ENCODE results near the gene KIF5A.
A peak's percentile ranks its signal among the peaks of the same experiment; 100 is the strongest.
"Not testable (repeated sequence)": the region's sequence is repeated elsewhere in the genome, so short reads cannot be mapped to it uniquely, and the experiment has no call there.

The KIF5A gene

GRCh38 chr12:57609101-57609780 lies 59.4 kb downstream of the KIF5A start:
- no peak for DNase-seq

- DNase-seq = no peak
Measured at GRCh38 chr12:57609781-57610553, 60.1 kb downstream of the KIF5A start.

GRCh38 chr12:57610554-57611107 lies 60.8 kb downstream of the KIF5A start:
- DNase-seq = no peak

GRCh38 chr12:57611108-57611826 lies 61.4 kb downstream of the KIF5A start, which contains the start of gene ARHGEF25:
Gene ARHGEF25, plus strand, starts transcription at chr12:57611435. Its CDS starts 460 bp downstream, at chr12:57611895.
- DNase-seq = peak; percentile 75

GRCh38 chr12:57611827-57612710 lies 62.2 kb downstream of the KIF5A start:
- no peak for DNase-seq

- DNase-seq = no peak
Measured at GRCh38 chr12:57612711-57613426, 63.0 kb downstream of the KIF5A start.

GRCh38 chr12:57613427-57614109 lies 63.7 kb downstream of the KIF5A start:
- DNase-seq = no peak

GRCh38 chr12:57614178-57614947 lies 64.5 kb downstream of the KIF5A start:
- DNase-seq = no peak

GRCh38 chr12:57614948-57615500 lies 65.2 kb downstream of the KIF5A start:
- DNase-seq = no peak

GRCh38 chr12:57615637-57616036 lies 65.8 kb downstream of the KIF5A start:
- no peak for DNase-seq

- DNase-seq = peak; percentile 82
Measured at GRCh38 chr12:57616383-57617101, 66.7 kb downstream of the KIF5A start.

GRCh38 chr12:57617942-57618341 lies 68.1 kb downstream of the KIF5A start:
- DNase-seq = no peak

- not testable (repeated sequence) for DNase-seq
Measured at GRCh38 chr12:57618431-57618830, 68.6 kb downstream of the KIF5A start.

- DNase-seq = no peak
Measured at GRCh38 chr12:57618966-57619433, 69.2 kb downstream of the KIF5A start.

- no peak for DNase-seq
Measured at GRCh38 chr12:57619434-57620244, 69.8 kb downstream of the KIF5A start.

- DNase-seq = no peak
Measured at GRCh38 chr12:57620245-57620935, 70.5 kb downstream of the KIF5A start.

- no peak for DNase-seq
Measured at GRCh38 chr12:57620936-57621496, 71.2 kb downstream of the KIF5A start.
